ENCODE measurements around the gene C5orf46. TPM values are rescaled to one million over a fixed set of nuclear protein-coding genes. Genes with fewer than 3 reads are reported as not detected.

C5orf46 gene
- total and polyA plus RNA-seq, 2 experiments from 2014 or later: 0.40 TPM; not detected in 1

- TF ChIP-seq CTCF (conservative IDR thresholded peaks at IDR 0.05; ENCODE audit: low read depth in 2 of 2) (no peak), REST (IDR thresholded peaks at IDR 0.05; ENCODE audit: unreplicated experiment) (no peak), EZH2 (IDR thresholded peaks at IDR 0.05; ENCODE audit: low read depth, unreplicated experiment) (no peak)
These were observed 14.8 kb upstream of the C5orf46 start (continued) for GRCh38 chr5:147921136-147921535.

- H3K27ac Mint-ChIP-seq: no peak overlapping the region
- TF ChIP-seq NANOG (IDR thresholded peaks at IDR 0.05; ENCODE audit: borderline replicate concordance) (no peak), STAT1 (IDR thresholded peaks at IDR 0.05; ENCODE audit: unreplicated experiment) (no peak), EZH2phosphoT487 (IDR thresholded peaks at IDR 0.05; ENCODE audit: unreplicated experiment) (no peak), POLR2AphosphoS5 (IDR thresholded peaks at IDR 0.05; ENCODE audit: low read depth) (no peak), REST (IDR thresholded peaks at IDR 0.05; ENCODE audit: unreplicated experiment) (no peak), JUNB (IDR thresholded peaks at IDR 0.05; ENCODE audit: unreplicated experiment) (no peak), ZNF331 (CRISPR knock-in tag; IDR thresholded peaks at IDR 0.05; ENCODE audit: low read depth) (no peak), EZH2 (IDR thresholded peaks at IDR 0.05; ENCODE audit: low read depth, unreplicated experiment) (no peak)
- no peaks in the 10 kb centered on the region for H3K9me3 Mint-ChIP-seq
These were observed 14.2 kb upstream of the C5orf46 start for GRCh38 chr5:147920420-147921030.

More at GRCh38 chr5:147920420-147921030, 14.2 kb upstream of the C5orf46 start:
- DNase-seq (ENCODE audit: low spot score): no peak
- no peaks in the 10 kb centered on the region for H3K36me3 Mint-ChIP-seq (ENCODE audit: low read depth)
- Histone ChIP-seq H3F3A (replicated peaks; ENCODE audit: low read depth) (no peaks in the 10 kb centered on the region), H2AFZ (no peak overlapping the region), H3K4me2 (no peak overlapping the region), H3K4me3 (no peak overlapping the region), H3K36me3 (ENCODE audit: insufficient read depth) (no peaks in the 10 kb centered on the region), H3K9me2 (ENCODE audit: insufficient read depth) (0 out of 2 replicates have a peak, but pooled peaks cover 6% of the 10 kb centered on the region), H3K27ac (ENCODE audit: low read depth) (no peak overlapping the region), H4K20me1 (replicated peaks; ENCODE audit: insufficient read depth) (no peaks in the 10 kb centered on the region), H3K27me3 (ENCODE audit: insufficient read depth) (no peaks in the 10 kb centered on the region), H3K4me1 (ENCODE audit: insufficient read depth) (no peaks in the 10 kb centered on the region; the same call in 1 of the 2 replicates), H3K79me2 (replicated peaks; ENCODE audit: insufficient read depth) (no peaks in the 10 kb centered on the region)
- H3K4me3 Mint-ChIP-seq: no peak overlapping the region
- peaks cover 4% of the 10 kb centered on the region for H3K4me1 Mint-ChIP-seq
- ATAC-seq: no peak
- H3K27me3 Mint-ChIP-seq (ENCODE audit: insufficient read depth, low read depth, poor library complexity): no peaks in the 10 kb centered on the region

Measured in GM23338 (cell line).